ENCODE results near the gene GGT5. TPM values are rescaled to one million over a fixed set of nuclear protein-coding genes. Genes with fewer than 3 reads are reported as not detected.
A peak's percentile ranks its signal among the peaks of the same experiment; 100 is the strongest.
"Not testable (repeated sequence)": the region's sequence is repeated elsewhere in the genome, so short reads cannot be mapped to it uniquely, and the experiment has no call there.

GGT5 gene
- total RNA-seq, 4 donors from 2014 or later: 45.4 to 70.6 (median 51.0) TPM

DNA sequence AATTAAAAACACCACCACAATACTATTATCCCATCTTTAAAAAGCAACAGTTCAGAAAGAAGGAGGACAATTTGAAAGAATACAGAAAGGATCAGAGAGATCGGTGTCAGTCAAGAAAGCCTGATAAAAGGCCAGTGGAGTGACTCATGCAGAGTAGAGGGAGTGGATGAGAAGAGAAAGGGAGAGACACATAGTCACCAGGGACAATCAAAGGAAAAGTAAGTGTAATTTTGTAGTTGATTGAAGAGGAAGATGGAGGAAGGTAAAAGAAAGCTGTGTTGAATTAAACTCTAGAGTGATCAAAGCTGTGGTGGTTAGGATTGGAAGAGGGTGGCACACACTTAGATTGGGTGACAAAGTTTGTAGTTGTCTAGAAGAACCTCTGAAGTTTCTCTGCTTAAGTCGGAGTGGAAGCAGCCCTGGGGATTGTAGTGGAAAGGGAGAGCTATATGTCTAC lies 39.9 kb upstream of the GGT5 start:
- no peak for DNase-seq (ENCODE audit: low spot score)
- TF ChIP-seq CTCF (IDR thresholded peaks at IDR 0.05): no peak
- ATAC-seq (ENCODE audit: low FRiP score): no peak

GRCh38 chr22:24282401-24282800 lies 37.5 kb upstream of the GGT5 start:
- TF ChIP-seq CTCF (IDR thresholded peaks at IDR 0.05): no peak

GRCh38 chr22:24280363-24280762 lies 35.5 kb upstream of the GGT5 start:
- not testable (repeated sequence) for ATAC-seq (ENCODE audit: low FRiP score); DNase-seq (ENCODE audit: low spot score)

More at GRCh38 chr22:24282401-24282800, 37.5 kb upstream of the GGT5 start:
- DNase-seq (ENCODE audit: low spot score): no peak
- no peak for ATAC-seq (ENCODE audit: low FRiP score)

DNA sequence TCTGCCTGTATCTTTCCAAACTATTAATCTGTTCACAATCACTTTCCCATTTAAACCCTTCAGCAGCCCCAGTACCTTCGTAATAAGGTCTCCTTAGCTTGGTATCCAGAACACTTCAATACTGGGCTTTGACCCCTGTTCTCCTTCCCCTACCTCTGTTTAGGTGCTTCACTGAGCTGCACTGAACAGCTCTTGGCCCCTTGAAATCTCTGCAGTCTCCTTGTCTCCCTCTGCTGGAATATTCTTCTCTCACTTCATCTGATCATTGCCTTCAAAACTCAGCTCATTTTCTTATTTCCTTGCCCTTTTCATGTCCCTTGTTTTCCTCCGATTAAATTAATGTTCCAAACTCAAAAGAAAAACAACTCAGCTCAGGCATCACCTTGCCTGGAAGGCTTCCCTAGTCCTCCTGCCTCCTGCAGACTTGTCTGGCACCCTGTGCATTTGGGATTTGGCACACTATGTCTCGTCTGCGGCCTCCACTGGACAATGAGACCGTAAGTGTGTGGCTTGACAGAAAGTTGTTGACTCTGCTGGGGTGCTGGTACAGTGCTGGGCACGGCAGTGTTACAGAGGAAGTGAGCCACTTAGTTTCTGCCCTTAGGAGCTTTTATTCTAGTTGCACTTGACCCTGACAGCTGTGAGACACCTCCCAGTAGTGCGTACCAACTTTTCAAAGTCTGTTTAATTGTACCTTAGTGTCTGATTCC lies 30.0 kb upstream of the GGT5 start:
- ATAC-seq (ENCODE audit: low FRiP score); DNase-seq (ENCODE audit: low spot score): not testable (repeated sequence)

- DNase-seq (ENCODE audit: low spot score); ATAC-seq (ENCODE audit: low FRiP score): not testable (repeated sequence)
Observed at GRCh38 chr22:24273906-24274305, 29.0 kb upstream of the GGT5 start.

DNA sequence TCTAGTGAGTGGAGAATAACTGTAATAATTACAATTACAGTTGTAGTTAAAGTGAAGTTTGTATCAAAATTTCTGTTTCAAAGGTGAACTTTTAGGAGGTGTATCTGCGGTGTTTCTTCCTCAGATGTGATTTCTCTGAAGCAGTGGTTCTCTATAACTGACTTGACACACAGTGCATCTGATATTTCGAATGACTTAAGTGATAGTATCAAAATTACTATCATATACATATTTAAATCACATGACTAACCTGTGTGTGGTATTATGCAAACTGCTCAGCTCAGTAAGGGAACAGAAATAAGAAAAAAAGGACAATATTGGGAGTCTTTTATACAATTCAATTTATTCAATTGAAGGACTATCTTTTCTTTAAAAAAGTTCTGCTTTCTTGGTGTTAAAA lies 28.1 kb upstream of the GGT5 start:
- not testable (repeated sequence) for ATAC-seq (ENCODE audit: low FRiP score); DNase-seq (ENCODE audit: low spot score)

DNA sequence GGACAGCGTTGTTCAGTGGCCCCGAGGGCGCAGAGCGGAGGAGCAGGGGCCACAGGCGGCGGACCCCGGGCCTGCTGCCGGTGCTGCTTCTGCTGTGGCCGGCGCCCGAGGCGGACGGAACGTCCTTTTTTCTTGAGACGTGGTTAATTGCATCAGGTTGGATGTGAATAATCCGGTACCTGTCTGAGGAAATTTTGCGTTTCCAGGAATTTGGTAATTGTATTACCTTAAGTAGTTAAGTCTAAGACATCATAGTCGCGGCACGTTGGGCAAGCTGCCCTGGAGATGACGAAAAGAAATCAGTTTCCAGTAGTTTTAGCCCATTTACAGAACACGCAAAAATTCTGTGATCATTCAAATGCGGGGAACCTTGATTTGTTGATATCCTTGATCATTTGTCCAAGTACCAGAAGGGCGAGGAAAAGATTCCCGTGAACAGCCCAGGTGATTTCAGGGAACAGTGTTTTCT lies 26.5 kb upstream of the GGT5 start:
- ATAC-seq (ENCODE audit: low FRiP score) (peak; percentile 12), DNase-seq (ENCODE audit: low spot score) (no peak)
- no peak for TF ChIP-seq CTCF (IDR thresholded peaks at IDR 0.05)

DNA sequence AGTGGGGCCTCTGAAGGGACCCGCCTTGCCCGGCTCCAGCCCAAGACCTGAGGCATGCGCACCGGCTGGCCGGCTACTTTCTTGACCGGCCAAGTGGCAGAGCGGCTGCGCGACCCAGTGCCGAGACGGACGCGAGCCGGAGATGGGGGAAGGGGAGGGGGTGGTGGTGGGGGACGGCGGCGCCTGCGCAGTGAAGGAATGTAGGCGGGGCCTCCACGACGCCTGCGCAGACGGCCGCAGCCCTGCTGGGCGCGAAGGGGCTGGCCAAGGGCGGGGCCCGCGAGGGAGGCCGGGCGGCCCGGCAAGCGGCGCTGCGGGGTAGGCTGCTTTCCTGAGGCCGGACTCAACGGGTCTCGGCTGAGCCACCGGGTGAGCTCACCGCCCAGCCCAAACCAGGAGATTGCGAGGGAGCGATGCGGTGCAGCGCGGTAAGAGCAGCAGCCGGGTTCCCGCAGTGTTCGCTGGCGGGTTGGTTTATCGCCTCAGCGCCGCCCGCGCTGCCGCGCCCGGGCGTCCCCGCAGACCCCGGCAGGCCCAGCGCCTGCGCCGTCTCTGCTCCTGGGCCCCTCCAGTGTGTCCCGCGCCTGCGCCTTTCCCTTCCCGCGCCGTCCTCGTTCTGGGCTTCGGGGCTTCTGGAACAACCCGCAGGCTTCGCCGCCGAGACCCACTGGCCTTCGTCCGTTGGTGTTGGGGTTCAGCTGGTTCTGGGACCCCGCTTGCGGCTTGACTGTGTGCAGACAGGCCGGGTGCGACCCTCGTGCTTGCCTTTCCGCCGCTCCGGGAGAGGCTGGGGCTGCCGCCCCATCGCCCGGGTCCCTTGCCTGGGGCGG lies 25.9 kb upstream of the GGT5 start, which contains the start of gene SPECC1L:
Gene SPECC1L, plus strand, starts transcription at position 276 of the 830 bp plus-strand sequence. CDS start 31,401 bp downstream, outside the sequence.
- DNase-seq (ENCODE audit: low spot score) (peak; percentile 70), ATAC-seq (ENCODE audit: low FRiP score) (peak; percentile 99)
- TF ChIP-seq CTCF (IDR thresholded peaks at IDR 0.05): no peak

DNA sequence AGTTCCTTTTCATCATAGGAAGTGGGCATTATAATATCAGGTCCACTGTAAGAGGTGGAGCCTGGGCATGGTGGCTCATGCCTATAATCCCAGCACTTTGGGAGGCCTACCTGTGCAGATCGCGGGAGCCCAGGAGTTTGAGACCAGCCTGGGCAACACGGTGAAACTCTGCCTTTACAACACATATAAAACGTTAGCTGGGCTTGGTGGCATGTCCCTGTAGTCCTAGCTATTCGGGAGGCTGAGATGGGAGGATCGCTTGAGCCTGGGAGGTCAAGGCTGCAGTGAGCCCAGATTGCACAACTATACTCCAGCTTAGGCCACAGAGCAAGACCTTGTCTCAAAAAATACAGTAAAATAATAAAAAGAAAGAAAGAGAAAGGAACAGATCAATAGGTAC lies 21.6 kb upstream of the GGT5 start:
- not testable (repeated sequence) for ATAC-seq (ENCODE audit: low FRiP score); DNase-seq (ENCODE audit: low spot score)
